Heart left ventricle (tissue), 16 donors: ENCODE data around the gene LRRC43. TPM values are rescaled to one million over a fixed set of nuclear protein-coding genes. Genes with fewer than 3 reads are reported as not detected.

Experiments used
- ATAC-seq, 4 donors: fragments of 200-7000 bp; cut with Tn5 transposase; one replicate each; pipeline ENCODE4 v1.9.1; 2020 to 2022; ENCODE audit warnings: moderate library complexity in 4 of 4, mild to moderate bottlenecking in 3 of 4, moderate number of reproducible peaks in 1 of 4
- DNase-seq, 5 donors: peaks; one replicate each; pipeline ENCODE4 v3.0.0-alpha.2; 2020
- H3K27ac ChIP-seq, 12 donors: fragments of 200-600 bp; sonication (generic) in 4 of 12; one replicate each; pipeline versions ENCODE4 v1.5.0 to v1.8.0; 2016 to 2022; ENCODE audit warnings: mild to moderate bottlenecking in 2 of 12
- H3K27me3 ChIP-seq, 9 donors: fragments of 200-600 bp; sonication (generic) in 2 of 9; one replicate each; pipeline versions ENCODE4 v1.5.1 to v1.8.0; 2016 to 2022; ENCODE audit warnings: mild to moderate bottlenecking in 3 of 9
- H3K36me3 ChIP-seq, 9 donors: fragments of 200-600 bp; sonication (generic) in 2 of 9; one replicate each; pipeline versions ENCODE4 v1.5.0 to v1.8.0; 2018 to 2022; ENCODE audit warnings: mild to moderate bottlenecking in 2 of 9
- H3K4me1 ChIP-seq, 12 donors: fragments of 200-600 bp; sonication (generic) in 4 of 12; one replicate each; pipeline versions ENCODE4 v1.5.0 to v1.8.0; 2016 to 2022; ENCODE audit warnings: mild to moderate bottlenecking in 3 of 12
- H3K4me3 ChIP-seq, 12 donors: fragments of 200-600 bp; sonication (generic) in 4 of 12; one replicate each; pipeline versions ENCODE4 v1.5.0 to v1.8.0; 2017 to 2022; ENCODE audit warnings: mild to moderate bottlenecking in 9 of 12, moderate library complexity in 4 of 12
- H3K9me3 ChIP-seq, 12 donors: fragments of 200-600 bp; sonication (generic) in 4 of 12; one replicate each; pipeline versions ENCODE4 v1.5.0 to v1.8.0; 2016 to 2022; ENCODE audit warnings: mild to moderate bottlenecking in 1 of 12
- POLR2A ChIP-seq, 2 donors: fragments of 450-650 bp; IDR thresholded peaks; one replicate each; pipeline ENCODE4 v1.6.1; 2017; ENCODE audit warnings: antibody characterized with exemption in 2 of 2, mild to moderate bottlenecking in 2 of 2, moderate library complexity in 2 of 2
- WGBS, 4 donors: extraction: QIAGEN DNeasy Blood & Tissue Kit in 2 of 4; methylation state at CpG; one replicate each; pipeline versions ENCODE4 v1.1.5 to v1.1.7; 2013 to 2018; 5-methylcytosine and 5-hydroxymethylcytosine counted together
- intact Hi-C, 10 donors: fragments of 100-400 bp; cut with DNase I; formaldehyde crosslinking; loops; one replicate each; pipeline versions ENCODE4 v1.11.1 to v1.14.2; 2022
- polyA plus RNA-seq, 2 donors: library from polyadenylated mRNA; stranded (reverse); fragments of 200-250 nt; gene quantifications; one replicate each; pipeline ENCODE4 v1.2.3, GENCODE V29; 2013
- total RNA-seq, 9 donors: library from RNA; depleted of rRNA in 2 of 9; stranded (reverse); fragments of >200 nt in 2 of 9; fragmentation: NEBNext Ultra II Directional in 3 of 9; extraction: Animal tissue kit (Norgen Biotek cat#: 25700) in 3 of 9; gene quantifications; one replicate each; pipeline versions ENCODE4 v1.1.0 to v1.2.4, GENCODE V29; 2016 to 2023
- TF ChIP-seq, protein P1 (sequence below), 12 donors: fragments of 200-600 bp; sonication (generic) in 4 of 12; IDR thresholded peaks; one replicate each; pipeline versions ENCODE4 v1.5.0 to v1.8.0; 2018 to 2022; ENCODE audit warnings: antibody characterized with exemption in 12 of 12, mild to moderate bottlenecking in 5 of 12
- donor health status: ischemic (EF 13 %, LVEDD 7.1; RV severe dilation, severe dysfunction).
- donor health status: healthy with polysubstance abuse.
- donor health status: DM: no; HTN: yes; CAD: no.
- donor health status: DM: no; HTN: no; CAD: no.
- donor health status: ischemic (EF 25% LVEDD 6.9; RV normal size, moderate dysfunction).
- donor health status: ischemic (EF 25% LVEDD 5.7; RV mildly dilated, moderate dysfunction).
- donor health status: healthy.
- donor health status: DM: yes; HTN: yes; CAD: no.
- donor health status: ischemic (EF 35%, LVEDD 5.7; RV mildly dilated, moderate dysfunction).
- donor health status: nonischemic (EF 11% LVEDD 7.7; RV severe dilation, severe dysfunction).
- donor health status: DM: yes; HTN: yes; CAD: no.
- donor health status: PGD.
- donor health status: ischemic (EF 29% LVEDD 5.4; RV normal size, mild dysfunction).
- donor health status: nonischemic (EF 23%, LVEDD 6.1; RV moderate dilation, normal function).

The LRRC43 gene
- total and polyA plus RNA-seq, 11 donors, result 0.15 to 1.9 (median 0.83) TPM; not detected in 1

DNA sequence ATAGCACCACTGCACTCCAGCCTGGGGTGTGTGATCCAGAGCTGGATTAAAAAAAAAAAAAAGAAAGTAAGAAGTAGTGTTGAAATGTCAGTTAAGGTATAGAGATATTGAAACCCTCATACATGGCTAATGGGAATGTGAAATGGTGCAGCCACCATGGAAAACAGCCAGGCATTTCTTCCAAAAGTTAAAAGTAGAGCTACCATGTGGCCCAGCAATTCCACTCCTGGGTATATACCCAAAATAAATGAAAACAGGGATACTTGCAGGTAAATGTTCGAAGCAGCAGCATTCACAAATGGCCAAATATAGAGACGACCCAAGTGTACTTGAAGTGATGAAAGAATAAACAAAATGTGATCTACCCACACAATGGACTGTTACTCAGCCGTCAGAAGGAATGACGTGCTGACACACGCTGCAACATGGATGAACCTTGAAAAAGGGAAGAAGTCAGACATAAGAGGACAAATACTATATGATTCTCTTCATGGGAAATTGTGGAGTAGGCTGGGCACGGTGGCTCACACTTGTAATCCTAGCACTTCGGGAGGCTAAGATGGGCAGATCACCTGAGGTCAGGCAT lies 24.1 kb upstream of the LRRC43 start:
- Histone ChIP-seq H3K4me3 (no peak overlapping the region), H3K9me3 (no peaks in the 10 kb centered on the region), H3K36me3 (no peaks in the 10 kb centered on the region), H3K27me3 (peaks cover 0 to 4% (median 0%) of the 10 kb centered on the region in 9 donors), H3K4me1 (no peaks in the 10 kb centered on the region), H3K27ac (no peak overlapping the region)
- DNase-seq, result no peak
- WGBS, 4 donors, result 88 to 92% (median 88%) methylated on average over 7 of the region's 7 CpGs
- no peak for ATAC-seq
- intact Hi-C loops, result no loop called here
- TF ChIP-seq, protein P1, sequence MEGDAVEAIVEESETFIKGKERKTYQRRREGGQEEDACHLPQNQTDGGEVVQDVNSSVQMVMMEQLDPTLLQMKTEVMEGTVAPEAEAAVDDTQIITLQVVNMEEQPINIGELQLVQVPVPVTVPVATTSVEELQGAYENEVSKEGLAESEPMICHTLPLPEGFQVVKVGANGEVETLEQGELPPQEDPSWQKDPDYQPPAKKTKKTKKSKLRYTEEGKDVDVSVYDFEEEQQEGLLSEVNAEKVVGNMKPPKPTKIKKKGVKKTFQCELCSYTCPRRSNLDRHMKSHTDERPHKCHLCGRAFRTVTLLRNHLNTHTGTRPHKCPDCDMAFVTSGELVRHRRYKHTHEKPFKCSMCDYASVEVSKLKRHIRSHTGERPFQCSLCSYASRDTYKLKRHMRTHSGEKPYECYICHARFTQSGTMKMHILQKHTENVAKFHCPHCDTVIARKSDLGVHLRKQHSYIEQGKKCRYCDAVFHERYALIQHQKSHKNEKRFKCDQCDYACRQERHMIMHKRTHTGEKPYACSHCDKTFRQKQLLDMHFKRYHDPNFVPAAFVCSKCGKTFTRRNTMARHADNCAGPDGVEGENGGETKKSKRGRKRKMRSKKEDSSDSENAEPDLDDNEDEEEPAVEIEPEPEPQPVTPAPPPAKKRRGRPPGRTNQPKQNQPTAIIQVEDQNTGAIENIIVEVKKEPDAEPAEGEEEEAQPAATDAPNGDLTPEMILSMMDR (IDR thresholded peaks at IDR 0.05), result no peak
- TF ChIP-seq POLR2A (IDR thresholded peaks at IDR 0.05), result no peak

DNA sequence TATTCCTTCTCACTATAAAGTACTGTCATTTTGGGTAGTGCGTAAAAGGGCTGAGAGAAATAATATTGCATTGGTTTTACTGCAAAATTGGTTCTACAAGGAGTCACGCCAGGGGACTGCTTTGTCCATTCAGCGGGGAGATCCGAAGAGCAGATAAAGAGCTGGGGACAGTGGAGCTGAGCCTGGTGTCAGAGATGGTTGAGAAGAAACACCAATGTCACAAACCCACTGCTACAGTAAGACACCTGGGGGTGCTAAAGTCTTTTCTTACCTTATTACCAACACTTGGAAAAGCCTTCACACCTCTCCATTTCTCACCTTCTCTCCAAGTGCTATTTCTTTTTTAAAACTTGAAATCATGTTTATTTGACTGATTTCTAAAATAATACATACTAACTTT lies 23.0 kb upstream of the LRRC43 start:
- no peak overlapping the region for H3K27ac ChIP-seq
- TF ChIP-seq POLR2A (IDR thresholded peaks at IDR 0.05), result no peak
- TF ChIP-seq, protein P1 (IDR thresholded peaks at IDR 0.05), result no peak
- no peaks in the 10 kb centered on the region for H3K4me1 ChIP-seq
- H3K36me3 ChIP-seq, result no peaks in the 10 kb centered on the region
- H3K27me3 ChIP-seq, result peaks cover 0 to 5% (median 0%) of the 10 kb centered on the region in 9 donors
- DNase-seq (no peak), ATAC-seq (no peak)
- 43 to 60% (median 54%) methylated on average over 4 of the region's 4 CpGs for WGBS, 4 donors
- no peak overlapping the region for H3K4me3 ChIP-seq
- intact Hi-C loops, result no loop called here
- no peaks in the 10 kb centered on the region for H3K9me3 ChIP-seq

DNA sequence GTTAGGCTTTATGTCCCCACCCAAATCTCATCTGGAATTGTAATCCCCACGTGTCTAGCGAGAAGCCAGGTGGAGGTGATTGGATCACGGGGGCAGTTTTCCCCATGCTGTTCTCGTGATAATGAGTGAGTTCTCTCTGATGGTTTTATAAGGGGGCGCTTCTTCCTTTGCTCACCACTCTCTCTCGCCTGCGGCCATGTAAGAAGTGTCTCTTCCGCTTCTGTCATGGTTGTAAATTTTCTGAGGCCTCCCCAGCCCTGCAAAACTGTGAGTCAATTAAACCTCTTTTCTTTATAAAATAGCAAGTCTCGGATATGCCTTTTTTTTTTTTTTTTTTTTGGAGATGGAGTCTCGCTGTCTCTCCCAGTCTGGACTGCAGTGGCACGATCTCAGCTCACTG lies 22.2 kb upstream of the LRRC43 start:
- intact Hi-C loops, result no loop called here
- TF ChIP-seq, protein P1 (IDR thresholded peaks at IDR 0.05), result no peak
- TF ChIP-seq POLR2A (IDR thresholded peaks at IDR 0.05), result no peak
- Histone ChIP-seq H3K4me1 (no peaks in the 10 kb centered on the region), H3K27me3 (peaks cover 0 to 8% (median 0%) of the 10 kb centered on the region in 9 donors), H3K27ac (no peak overlapping the region), H3K36me3 (no peaks in the 10 kb centered on the region), H3K9me3 (no peaks in the 10 kb centered on the region), H3K4me3 (no peak overlapping the region)
- DNase-seq (no peak), ATAC-seq (no peak)
- 75 to 81% (median 77%) methylated on average over 11 of the region's 11 CpGs for WGBS, 4 donors

DNA sequence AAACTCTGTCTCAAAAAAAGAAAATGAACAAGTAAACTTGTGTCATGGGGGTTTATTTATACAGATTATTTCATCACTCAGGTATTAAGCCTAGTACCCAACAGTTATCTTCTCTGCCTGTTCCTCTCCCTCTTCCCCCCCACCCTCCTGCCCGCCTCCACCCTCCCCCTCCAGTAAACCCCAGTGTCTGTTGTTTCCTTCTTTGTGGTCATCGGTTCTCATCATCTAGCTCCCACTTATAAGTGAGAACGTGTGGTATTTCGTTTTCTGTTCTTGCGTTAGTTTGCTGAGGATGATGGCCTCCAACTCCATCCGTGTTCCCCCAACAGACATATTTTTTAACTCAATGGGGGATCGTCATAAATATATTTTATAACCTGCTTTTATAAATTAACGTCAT lies 21.2 kb upstream of the LRRC43 start:
- WGBS, 4 donors, result 68 to 75% (median 73%) methylated on average over 8 of the region's 8 CpGs
- DNase-seq, result no peak
- Histone ChIP-seq H3K4me1 (no peaks in the 10 kb centered on the region), H3K27me3 (peaks cover 0 to 8% (median 0%) of the 10 kb centered on the region in 9 donors), H3K27ac (no peak overlapping the region), H3K36me3 (no peaks in the 10 kb centered on the region), H3K4me3 (no peak overlapping the region), H3K9me3 (no peaks in the 10 kb centered on the region)
- TF ChIP-seq POLR2A (IDR thresholded peaks at IDR 0.05), result no peak
- TF ChIP-seq, protein P1 (IDR thresholded peaks at IDR 0.05), result no peak
- ATAC-seq, result no peak
- intact Hi-C loops, result no loop called here
